Spinal cord (tissue), 10 donors: Measurements from ENCODE around the gene KLHL40. TPM values are rescaled to one million over a fixed set of nuclear protein-coding genes. Genes with fewer than 3 reads are reported as not detected.

ENCODE experiments used
- DNase-seq, 6 donors: peaks; one replicate each; pipeline versions ENCODE4 v3.0.0 to v3.0.0-alpha.2; 2013 to 2015; ENCODE audit warnings: low spot score in 6 of 6, low read depth in 4 of 6
- H3K27ac ChIP-seq: one replicate; pipeline ENCODE4 v1.5.1; 2013; ENCODE audit warnings: low read depth, low read length, control low read depth
- H3K27me3 ChIP-seq: one replicate; pipeline ENCODE4 v1.6.1; 2013; ENCODE audit warnings: low read length; ENCODE audit not compliant: control insufficient read depth, insufficient read depth
- H3K36me3 ChIP-seq: one replicate; pipeline ENCODE4 v1.6.1; 2013; ENCODE audit warnings: low read length; ENCODE audit not compliant: control insufficient read depth, insufficient read depth
- H3K4me1 ChIP-seq: one replicate; pipeline ENCODE4 v1.6.1; 2013; ENCODE audit warnings: low read length; ENCODE audit not compliant: control insufficient read depth, insufficient read depth
- H3K4me3 ChIP-seq: one replicate; pipeline ENCODE4 v1.5.1; 2013; ENCODE audit warnings: low read depth, low read length, control low read depth
- H3K9me3 ChIP-seq: one replicate; pipeline ENCODE4 v1.6.1; 2013; ENCODE audit warnings: low read length; ENCODE audit not compliant: control insufficient read depth, insufficient read depth
- WGBS: methylation state at CpG from one replicate; pipeline ENCODE4 v1.1.5; 2013; ENCODE audit warnings: missing lambda C conversion rate; ENCODE audit not compliant: insufficient coverage; 5-methylcytosine and 5-hydroxymethylcytosine counted together
- polyA plus RNA-seq, 2 donors: library from polyadenylated mRNA; unstranded; fragments of 120-200 nt; gene quantifications; one replicate each; pipeline ENCODE4 v1.2.1, GENCODE V29; 2013; ENCODE audit not compliant: insufficient read length in 2 of 2
- total RNA-seq, 2 donors: library from RNA; depleted of rRNA in 1 of 2; stranded (reverse); fragments of 120-200 nt in 1 of 2; fragments of >200 nt in 1 of 2; gene quantifications; one replicate each; pipeline versions ENCODE4 v1.2.3 to v1.2.4, GENCODE V29; 2013 to 2014
- donor health status: healthy.

The KLHL40 gene
- total and polyA plus RNA-seq, 4 donors, result 0.11 to 0.38 (median 0.21) TPM; not detected in 1

GRCh38 chr3:42656680-42657610 lies 28.4 kb upstream of the KLHL40 start:
- 84% methylated on average over 8 of the region's 9 CpGs for WGBS
- Histone ChIP-seq H3K27me3 (no peaks in the 10 kb centered on the region), H3K9me3 (no peaks in the 10 kb centered on the region), H3K36me3 (peaks cover 56% of the 10 kb centered on the region), H3K27ac (no peak overlapping the region), H3K4me1 (peaks cover 75% of the 10 kb centered on the region), H3K4me3 (no peak overlapping the region)
- no peak for DNase-seq

- 63% methylated on average over 4 of the region's 4 CpGs for WGBS
Observed at GRCh38 chr3:42657675-42658074, 27.7 kb upstream of the KLHL40 start.

GRCh38 chr3:42658091-42658770 lies 27.1 kb upstream of the KLHL40 start:
- Histone ChIP-seq H3K9me3 (no peaks in the 10 kb centered on the region), H3K4me3 (no peak overlapping the region), H3K27me3 (no peaks in the 10 kb centered on the region), H3K27ac (no peak overlapping the region), H3K4me1 (peaks cover 62% of the 10 kb centered on the region), H3K36me3 (peaks cover 69% of the 10 kb centered on the region)
- no peak for DNase-seq
- 86% methylated on average over 34 of the region's 34 CpGs for WGBS

More at GRCh38 chr3:42657675-42658074, 27.7 kb upstream of the KLHL40 start:
- no peak overlapping the region for H3K4me3 ChIP-seq
- H3K9me3 ChIP-seq, result no peaks in the 10 kb centered on the region
- peaks cover 63% of the 10 kb centered on the region for H3K36me3 ChIP-seq
- no peaks in the 10 kb centered on the region for H3K27me3 ChIP-seq
- H3K4me1 ChIP-seq, result peaks cover 68% of the 10 kb centered on the region
- no peak for DNase-seq
- no peak overlapping the region for H3K27ac ChIP-seq

- Histone ChIP-seq H3K9me3 (no peaks in the 10 kb centered on the region), H3K36me3 (peaks cover 75% of the 10 kb centered on the region), H3K27me3 (no peaks in the 10 kb centered on the region), H3K4me1 (peaks cover 56% of the 10 kb centered on the region), H3K27ac (no peak overlapping the region), H3K4me3 (no peak overlapping the region)
- WGBS, result 89% methylated on average over 22 of the region's 22 CpGs
- no peak for DNase-seq
Observed at GRCh38 chr3:42658771-42659390, 26.5 kb upstream of the KLHL40 start.

- Histone ChIP-seq H3K27me3 (no peaks in the 10 kb centered on the region), H3K36me3 (peaks cover 82% of the 10 kb centered on the region), H3K4me1 (peaks cover 54% of the 10 kb centered on the region), H3K9me3 (no peaks in the 10 kb centered on the region), H3K4me3 (no peak overlapping the region), H3K27ac (no peak overlapping the region)
- DNase-seq, result no peak
- WGBS, result 83% methylated on average over 18 of the region's 25 CpGs
Observed at GRCh38 chr3:42659451-42660130, 25.7 kb upstream of the KLHL40 start.

- H3K36me3 ChIP-seq, result peaks cover 89% of the 10 kb centered on the region
- no peaks in the 10 kb centered on the region for H3K9me3 ChIP-seq
- H3K4me3 ChIP-seq, result no peak overlapping the region
- WGBS, result 79% methylated on average over 4 of the region's 6 CpGs
- no peak for DNase-seq
- peaks cover 50% of the 10 kb centered on the region for H3K4me1 ChIP-seq
- no peak overlapping the region for H3K27ac ChIP-seq
- H3K27me3 ChIP-seq, result no peaks in the 10 kb centered on the region
Observed at GRCh38 chr3:42660131-42660715, 25.1 kb upstream of the KLHL40 start.

- H3K4me1 ChIP-seq, result peaks cover 46% of the 10 kb centered on the region
Observed at GRCh38 chr3:42660898-42661297, 24.4 kb upstream of the KLHL40 start.

GRCh38 chr3:42661593-42662022 lies 23.7 kb upstream of the KLHL40 start:
- H3K27me3 ChIP-seq, result no peaks in the 10 kb centered on the region
- H3K27ac ChIP-seq, result no peak overlapping the region

More at GRCh38 chr3:42660898-42661297, 24.4 kb upstream of the KLHL40 start:
- 56% methylated on average over 4 of the region's 4 CpGs for WGBS
- H3K9me3 ChIP-seq, result no peaks in the 10 kb centered on the region
- no peak for DNase-seq
- no peaks in the 10 kb centered on the region for H3K27me3 ChIP-seq
- H3K27ac ChIP-seq, result no peak overlapping the region
- H3K36me3 ChIP-seq, result peaks cover 95% of the 10 kb centered on the region
- H3K4me3 ChIP-seq, result no peak overlapping the region

More at GRCh38 chr3:42661593-42662022, 23.7 kb upstream of the KLHL40 start:
- Histone ChIP-seq H3K4me3 (no peak overlapping the region), H3K4me1 (peaks cover 46% of the 10 kb centered on the region), H3K9me3 (no peaks in the 10 kb centered on the region), H3K36me3 (peaks cover 95% of the 10 kb centered on the region)
- WGBS, result 89% methylated on average over 3 of the region's 5 CpGs
- no peak for DNase-seq
